ENCODE results near the gene GMNN.
"Not testable (repeated sequence)": the region's sequence is repeated elsewhere in the genome, so short reads cannot be mapped to it uniquely, and the experiment has no call there.

- TF ChIP-seq EZH2 (IDR thresholded peaks at IDR 0.05); POLR2AphosphoS5 (IDR thresholded peaks at IDR 0.05; ENCODE audit: borderline replicate concordance, low read depth, low read length); FOXP2 (optimal IDR thresholded peaks at IDR 0.05; ENCODE audit: control extremely low read depth, extremely low read length, insufficient read depth): not testable (repeated sequence)
Observed at GRCh38 chr6:24764833-24765828, 9.6 kb upstream of the GMNN start.

Measured in SK-N-MC (cell line).